ENCODE measurements around the gene TNFRSF1B.

TNFRSF1B gene

DNA sequence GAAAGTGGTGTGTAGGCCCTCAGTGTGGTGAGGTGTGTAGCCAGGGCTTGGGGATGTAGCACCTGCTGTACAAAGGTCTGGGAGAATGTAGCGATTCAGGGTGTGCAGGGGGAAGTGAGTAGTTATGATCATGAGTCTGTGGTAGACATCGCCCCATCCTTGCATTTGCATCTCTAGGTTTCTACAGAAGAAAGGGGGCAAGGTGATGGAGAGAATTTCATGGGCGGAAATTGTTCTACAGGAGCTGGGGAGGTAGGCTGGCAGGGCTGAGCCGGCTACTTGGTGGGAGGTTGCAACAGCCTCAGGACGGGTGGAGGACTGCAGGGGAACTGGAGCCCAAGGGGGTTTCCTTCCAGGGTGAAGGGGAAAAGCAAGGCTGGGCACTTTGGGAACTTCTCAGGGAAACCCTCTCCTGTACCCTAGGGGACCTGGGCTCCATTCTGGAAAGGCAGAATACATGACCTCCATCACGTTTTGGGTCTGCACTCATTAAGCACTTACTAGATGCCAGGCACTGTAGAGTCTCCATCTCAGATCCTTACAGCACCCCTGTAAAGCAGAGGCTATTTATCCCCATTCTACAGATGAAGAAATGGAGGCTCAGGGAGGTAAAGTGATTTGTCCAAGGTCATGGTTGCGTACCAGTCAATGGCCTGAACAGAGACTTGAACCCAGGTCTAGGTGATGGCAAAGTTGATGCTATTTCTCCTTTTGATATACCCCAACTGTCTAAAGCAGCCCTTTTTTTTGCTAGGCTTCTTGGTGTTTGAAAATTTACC, 14.5 kb upstream of the TNFRSF1B start:
- DNase-seq (ENCODE audit: low read depth): no peak
- no peak overlapping the region for H3K4me3 ChIP-seq (ENCODE audit: low read length)
- TF ChIP-seq, protein P1, sequence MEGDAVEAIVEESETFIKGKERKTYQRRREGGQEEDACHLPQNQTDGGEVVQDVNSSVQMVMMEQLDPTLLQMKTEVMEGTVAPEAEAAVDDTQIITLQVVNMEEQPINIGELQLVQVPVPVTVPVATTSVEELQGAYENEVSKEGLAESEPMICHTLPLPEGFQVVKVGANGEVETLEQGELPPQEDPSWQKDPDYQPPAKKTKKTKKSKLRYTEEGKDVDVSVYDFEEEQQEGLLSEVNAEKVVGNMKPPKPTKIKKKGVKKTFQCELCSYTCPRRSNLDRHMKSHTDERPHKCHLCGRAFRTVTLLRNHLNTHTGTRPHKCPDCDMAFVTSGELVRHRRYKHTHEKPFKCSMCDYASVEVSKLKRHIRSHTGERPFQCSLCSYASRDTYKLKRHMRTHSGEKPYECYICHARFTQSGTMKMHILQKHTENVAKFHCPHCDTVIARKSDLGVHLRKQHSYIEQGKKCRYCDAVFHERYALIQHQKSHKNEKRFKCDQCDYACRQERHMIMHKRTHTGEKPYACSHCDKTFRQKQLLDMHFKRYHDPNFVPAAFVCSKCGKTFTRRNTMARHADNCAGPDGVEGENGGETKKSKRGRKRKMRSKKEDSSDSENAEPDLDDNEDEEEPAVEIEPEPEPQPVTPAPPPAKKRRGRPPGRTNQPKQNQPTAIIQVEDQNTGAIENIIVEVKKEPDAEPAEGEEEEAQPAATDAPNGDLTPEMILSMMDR (IDR thresholded peaks at IDR 0.05; ENCODE audit: insufficient read depth, low read depth, low read length, missing control alignments): no peak

DNA sequence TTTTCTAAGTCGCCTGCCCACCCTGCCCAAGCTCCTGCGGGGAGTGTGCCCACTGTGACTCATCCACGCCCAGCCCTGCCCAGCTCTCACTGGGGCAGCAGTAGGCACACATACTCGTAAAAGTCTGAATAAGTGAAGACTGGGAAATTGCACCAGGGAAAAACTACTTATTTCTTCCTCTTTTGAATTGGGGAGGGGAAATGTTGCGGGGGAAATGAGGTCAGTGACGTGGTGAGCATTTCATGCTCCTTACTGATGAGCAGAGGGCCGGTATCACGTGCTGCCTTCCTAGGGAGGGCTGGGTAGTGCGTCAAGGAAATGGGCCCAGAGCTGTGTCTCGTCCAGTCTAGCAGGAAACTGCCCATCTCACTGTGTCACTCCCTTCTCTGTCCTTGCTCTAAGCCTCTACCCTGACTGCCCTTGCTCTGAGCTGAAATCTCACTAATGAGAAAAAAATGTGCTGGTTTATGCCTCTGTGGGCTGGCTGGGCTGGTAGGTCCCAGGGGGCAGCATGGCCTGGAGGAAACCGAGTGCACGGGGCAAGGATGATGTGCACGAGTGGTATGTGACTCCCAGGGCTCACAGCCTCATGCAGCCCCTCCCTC, 13.5 kb upstream of the TNFRSF1B start:
- TF ChIP-seq, protein P1 (IDR thresholded peaks at IDR 0.05; ENCODE audit: insufficient read depth, low read depth, low read length, missing control alignments): no peak
- DNase-seq (ENCODE audit: low read depth): no peak
- H3K4me3 ChIP-seq (ENCODE audit: low read length): no peak overlapping the region

DNA sequence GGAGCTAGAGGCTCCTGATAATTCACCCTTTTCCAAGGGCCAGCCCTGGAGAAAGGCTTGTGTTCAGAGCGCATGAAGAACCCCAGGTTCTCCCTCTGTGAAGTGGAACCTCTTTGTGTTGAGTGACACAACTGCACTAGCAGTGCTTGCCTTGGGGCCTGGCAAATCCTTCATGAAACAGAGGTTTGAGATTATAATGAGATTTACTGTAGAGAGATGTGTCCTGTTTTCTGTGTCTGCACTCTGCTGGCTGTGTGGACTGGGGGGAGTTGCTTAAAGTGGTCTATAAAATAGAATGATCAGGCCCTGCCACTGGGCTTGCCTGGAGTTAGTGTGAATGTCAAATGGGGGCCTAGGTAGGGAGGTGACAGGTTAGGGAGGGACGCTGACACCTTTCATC, 11.5 kb upstream of the TNFRSF1B start:
- no peak for DNase-seq (ENCODE audit: low read depth)
- TF ChIP-seq, protein P1 (IDR thresholded peaks at IDR 0.05; ENCODE audit: insufficient read depth, low read depth, low read length, missing control alignments): no peak
- H3K4me3 ChIP-seq (ENCODE audit: low read length): no peak overlapping the region

DNA sequence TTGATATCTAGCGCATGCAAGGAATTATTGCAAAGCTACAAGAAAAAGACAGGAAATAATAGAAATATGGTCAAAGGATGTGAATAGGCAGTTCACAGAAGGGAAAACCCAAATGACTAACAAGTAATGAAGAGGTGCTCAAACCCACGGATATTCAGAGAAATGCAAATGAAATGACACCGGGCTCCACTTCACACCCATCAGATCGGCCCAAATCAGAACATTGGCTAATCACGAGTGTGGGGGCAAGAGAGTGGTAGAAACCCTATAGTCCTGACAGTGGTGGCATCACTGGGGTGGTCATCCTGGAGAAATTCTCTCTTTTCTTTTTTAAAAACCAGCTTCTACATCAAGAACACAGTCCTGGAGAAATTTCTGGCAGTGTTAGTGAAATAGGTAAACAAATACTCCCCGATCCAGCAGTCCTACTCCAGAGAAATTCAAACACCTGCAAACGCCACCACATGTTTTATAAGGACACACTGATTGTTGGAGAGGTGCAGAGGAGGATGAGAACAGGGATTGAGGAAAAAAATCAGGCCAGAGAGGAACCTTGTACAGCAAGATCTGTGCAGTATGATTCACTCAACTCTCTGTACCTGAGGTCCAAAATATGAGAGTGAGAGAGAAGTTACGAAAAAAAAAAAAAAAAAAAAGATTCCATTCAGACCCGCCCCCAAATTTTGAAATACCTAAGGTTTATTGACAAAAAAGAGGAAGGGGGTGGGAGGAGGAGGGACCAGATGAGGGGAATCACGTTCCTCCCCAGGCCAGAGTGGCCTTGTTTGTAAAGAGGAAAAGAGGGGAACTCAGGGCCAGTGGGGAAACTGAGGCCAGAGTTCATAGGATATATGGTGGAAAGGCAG, 9.2 kb upstream of the TNFRSF1B start:
- TF ChIP-seq, protein P1 (IDR thresholded peaks at IDR 0.05; ENCODE audit: insufficient read depth, low read depth, low read length, missing control alignments): no peak
- peak; percentile 22 for DNase-seq (ENCODE audit: low read depth)
- H3K4me3 ChIP-seq (ENCODE audit: low read length): no peak overlapping the region

DNA sequence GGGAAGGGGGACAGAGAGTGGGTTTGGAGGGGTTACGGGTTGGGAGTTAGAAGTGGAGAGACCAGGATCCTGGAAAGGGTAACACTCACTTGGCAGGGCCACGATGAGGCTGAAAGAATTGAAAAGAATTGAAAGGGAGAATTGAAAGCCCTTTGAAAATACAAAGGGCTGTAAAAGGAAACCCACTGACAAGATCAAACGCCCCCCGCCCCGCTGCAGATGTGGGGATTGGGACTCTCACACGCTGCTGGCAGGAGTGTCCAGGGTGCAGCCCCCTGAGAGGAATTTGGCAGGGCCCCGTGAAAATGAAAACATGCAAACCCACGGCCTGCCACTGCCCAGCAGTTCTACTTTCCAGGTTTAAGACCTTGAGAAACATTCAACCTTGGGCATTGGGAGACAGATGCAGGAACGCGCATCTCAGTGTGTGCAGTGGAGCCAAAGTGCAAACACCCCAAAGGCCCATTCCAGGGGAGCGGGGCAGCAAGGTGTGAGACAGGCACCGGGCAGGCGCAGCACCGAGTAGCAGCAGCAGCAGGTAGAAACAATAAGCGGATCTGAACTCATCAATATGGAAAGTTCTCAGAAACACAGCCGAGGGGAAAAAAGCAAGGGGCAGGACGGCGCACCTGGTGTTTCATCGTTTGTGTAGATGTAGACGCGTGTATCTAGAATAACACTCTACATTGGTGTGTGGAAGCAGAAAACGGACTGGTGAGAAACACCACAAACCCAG, 8.3 kb upstream of the TNFRSF1B start:
- DNase-seq (ENCODE audit: low read depth): no peak
- no peak overlapping the region for H3K4me3 ChIP-seq (ENCODE audit: low read length)
- TF ChIP-seq, protein P1 (IDR thresholded peaks at IDR 0.05; ENCODE audit: insufficient read depth, low read depth, low read length, missing control alignments): no peak

DNA sequence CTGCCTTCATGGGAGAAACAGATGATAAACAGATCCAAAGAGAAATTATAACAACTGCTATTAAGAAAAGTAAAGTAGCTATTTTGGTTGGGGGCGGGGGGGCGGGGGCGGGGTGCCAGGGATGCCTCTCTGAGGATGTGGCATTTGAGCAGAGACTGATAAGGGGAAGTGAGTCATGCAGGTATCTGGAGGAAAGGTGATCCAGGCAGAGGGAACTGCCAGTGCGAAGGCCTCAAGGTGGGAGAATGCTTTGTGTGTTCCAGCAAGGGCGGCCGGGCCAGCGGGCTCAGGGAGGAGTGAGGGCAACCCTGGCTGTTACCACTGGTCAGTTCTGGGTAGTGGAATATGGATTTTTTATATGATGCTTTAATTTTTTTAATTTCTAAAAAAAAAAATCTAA, 7.0 kb upstream of the TNFRSF1B start:
- peak; percentile 36 for DNase-seq (ENCODE audit: low read depth)
- TF ChIP-seq, protein P1 (IDR thresholded peaks at IDR 0.05; ENCODE audit: insufficient read depth, low read depth, low read length, missing control alignments): no peak
- H3K4me3 ChIP-seq (ENCODE audit: low read length): no peak overlapping the region
